Psoas muscle (tissue), 8 donors: ENCODE data around the gene ALX1. TPM values are rescaled to one million over a fixed set of nuclear protein-coding genes. Genes with fewer than 3 reads are reported as not detected.

Experiments
- ATAC-seq, 4 donors: fragments of 200-7000 bp; cut with Tn5 transposase; one replicate each; pipeline ENCODE4 v1.9.1; 2020; ENCODE audit warnings: moderate library complexity in 3 of 4, mild to moderate bottlenecking in 2 of 4
- DNase-seq, 2 donors: peaks; one replicate each; pipeline ENCODE4 v3.0.0-alpha.2; 2020
- H3K27ac ChIP-seq: fragments of 200-600 bp; one replicate; pipeline ENCODE4 v1.8.0; 2022
- H3K27me3 ChIP-seq, 3 donors: fragments of 200-600 bp in 1 of 3; one replicate each; pipeline versions ENCODE4 v1.6.1 to v1.8.0; 2013 to 2022; ENCODE audit warnings: low read length in 2 of 3, mild to moderate bottlenecking in 2 of 3, moderate library complexity in 1 of 3; ENCODE audit not compliant: insufficient read depth in 3 of 3
- H3K36me3 ChIP-seq, 2 donors: fragments of 200-600 bp in 1 of 2; one replicate each; pipeline versions ENCODE4 v1.6.1 to v1.8.0; 2013 to 2022; ENCODE audit warnings: low read depth in 1 of 2, mild to moderate bottlenecking in 1 of 2, moderate library complexity in 1 of 2; ENCODE audit not compliant: insufficient read depth in 1 of 2
- H3K4me1 ChIP-seq: fragments of 200-600 bp; one replicate; pipeline ENCODE4 v1.8.0; 2022
- H3K4me3 ChIP-seq: fragments of 200-600 bp; one replicate; pipeline ENCODE4 v1.8.0; 2022; ENCODE audit warnings: mild to moderate bottlenecking
- H3K9me3 ChIP-seq: fragments of 200-600 bp; one replicate; pipeline ENCODE4 v1.8.0; 2022
- CTCF ChIP-seq: fragments of 200-600 bp; IDR thresholded peaks from one replicate; pipeline ENCODE4 v1.8.0; 2022; ENCODE audit warnings: antibody characterized with exemption
- WGBS, 3 donors: extraction: QIAGEN DNeasy Blood & Tissue Kit; methylation state at CpG; one replicate each; pipeline versions ENCODE4 v1.1.6 to v1.1.7; 2013; 5-methylcytosine and 5-hydroxymethylcytosine counted together
- intact Hi-C, 2 donors: fragments of 100-400 bp; cut with DNase I; formaldehyde crosslinking; loops; one replicate each; pipeline versions ENCODE4 v1.11.0 to v1.14.2; 2022
- long read RNA-seq, 2 donors: library from polyadenylated mRNA; unstranded; transcript quantifications; one replicate each; pipeline ENCODE4 v2.0.0, GENCODE V29; 2021
- polyA plus RNA-seq, 3 donors: library from polyadenylated mRNA; stranded (reverse); fragments of 200-250 nt; gene quantifications; one replicate each; pipeline ENCODE4 v1.2.3, GENCODE V29; 2013
- total RNA-seq, 4 donors: library from RNA; stranded (reverse); fragmentation: NEBNext Ultra II Directional in 2 of 4; extraction: Animal tissue kit (Norgen Biotek cat#: 25700) in 2 of 4; gene quantifications; one replicate each; pipeline versions ENCODE4 v1.2.1 to v1.2.4, GENCODE V29; 2021 to 2023
- donor health status: healthy with polysubstance abuse.
- donor health status: DM: no; HTN: no; CAD: no; lungs with moderate emphysema.
- donor health status: Bipolar disorder and iron deficiency.
- donor health status: healthy.
- donor health status: DM: yes; HTN: yes; CAD: no.
- donor health status: DM: no; HTN: no; CAD: no.
- donor health status: DM: no; HTN: no; CAD: no.
- donor health status: DM: yes; HTN: yes; CAD: no.

Gene ALX1
- total RNA-seq: under 1 TPM in 1 of 4 donors, not detected in 3; 0.36 TPM
- polyA plus RNA-seq: under 1 TPM in 2 of 3 donors, not detected in 1; 0.11 to 0.19 TPM
- long read RNA-seq, donor 1: 0 reads
- long read RNA-seq, donor 2: 0 reads

GRCh38 chr12:85280165-85280983, at the start of gene ALX1:
TSS of gene ALX1 (plus strand) at chr12:85280220. CDS start at chr12:85280262, 42 bp downstream.
- H3K27ac ChIP-seq: no peak within 1 kb of the TSS
- intact Hi-C loops: no loop called here
- DNase-seq: peak in 1 of 2 donors; percentile 31
- H3K4me3 ChIP-seq: peak within 1 kb of the TSS; percentile 61
- H3K4me1 ChIP-seq: no peaks in the 10 kb centered on the region
- no peaks in the 10 kb centered on the region for H3K9me3 ChIP-seq
- H3K36me3 ChIP-seq: no peaks in the 10 kb centered on the region
- WGBS, 3 donors: 2% methylated on average over 49 of the region's 49 CpGs
- no peak for TF ChIP-seq CTCF
- peaks cover 3 to 70% (median 19%) of the 10 kb centered on the region in 3 donors for H3K27me3 ChIP-seq
- peak in 3 of 4 donors; percentile 11 to 73 (median 71) for ATAC-seq

- Histone ChIP-seq H3K4me3 (no peak overlapping the region), H3K9me3 (no peaks in the 10 kb centered on the region), H3K4me1 (no peaks in the 10 kb centered on the region), H3K27me3 (no peaks in the 10 kb centered on the region), H3K36me3 (no peaks in the 10 kb centered on the region), H3K27ac (no peak overlapping the region)
- no peak for TF ChIP-seq CTCF
- ATAC-seq (no peak), DNase-seq (no peak)
- intact Hi-C loops: no loop called here
- 18 to 33% (median 22%) methylated on average over 2 of the region's 2 CpGs for WGBS, 3 donors
Observed at GRCh38 chr12:85237327-85237726, 42.7 kb upstream of the ALX1 start.

- Histone ChIP-seq H3K9me3 (no peaks in the 10 kb centered on the region), H3K27me3 (no peaks in the 10 kb centered on the region), H3K4me1 (no peaks in the 10 kb centered on the region), H3K36me3 (no peaks in the 10 kb centered on the region), H3K4me3 (no peak overlapping the region), H3K27ac (no peak overlapping the region)
- TF ChIP-seq CTCF: no peak
- 31 to 44% (median 35%) methylated on average over 3 of the region's 3 CpGs for WGBS, 3 donors
- ATAC-seq (no peak), DNase-seq (no peak)
- intact Hi-C loops: no loop called here
Observed at GRCh38 chr12:85244561-85244960, 35.5 kb upstream of the ALX1 start.

- intact Hi-C loops: no loop called here
- no peaks in the 10 kb centered on the region for H3K4me1 ChIP-seq
- no peaks in the 10 kb centered on the region for H3K27me3 ChIP-seq
- no peaks in the 10 kb centered on the region for H3K9me3 ChIP-seq
- H3K27ac ChIP-seq: no peak overlapping the region
- DNase-seq (no peak), ATAC-seq (no peak)
- H3K4me3 ChIP-seq: no peak overlapping the region
- WGBS, 3 donors: 38 to 53% (median 40%) methylated on average over 4 of the region's 4 CpGs
- no peaks in the 10 kb centered on the region for H3K36me3 ChIP-seq
- no peak for TF ChIP-seq CTCF
Observed at GRCh38 chr12:85253853-85254252, 26.2 kb upstream of the ALX1 start.
